Keratinocyte (primary cell): ENCODE data around the gene CELF2. TPM values are rescaled to one million over a fixed set of nuclear protein-coding genes. Genes with fewer than 3 reads are reported as not detected.

Experiments used
- DNase-seq: peaks from one replicate; pipeline ENCODE4 v3.0.0-alpha.2; 2011; ENCODE audit warnings: low read depth, missing footprints, low spot score
- FAIRE-seq: peaks from 2 replicates; lab custom pipeline; 2011; peaks lifted over from hg19 to GRCh38; lab: Jason Lieb, UNC
- H2AFZ ChIP-seq: 2 replicates; pipeline ENCODE4 v1.6.0; 2012; ENCODE audit warnings: low read length, control low read depth, inconsistent platforms; ENCODE audit not compliant: control insufficient read depth
- H3K27ac ChIP-seq: 2 replicates; pipeline ENCODE4 v1.5.1; 2011; ENCODE audit warnings: low read length; ENCODE audit not compliant: control insufficient read depth, insufficient read depth
- H3K27me3 ChIP-seq: 3 replicates; pipeline ENCODE4 v1.6.0; 2011; ENCODE audit warnings: low read length; ENCODE audit not compliant: control insufficient read depth, insufficient read depth; ENCODE audit errors: extremely low read depth
- H3K36me3 ChIP-seq, 2 experiments: 2 replicates in 1 of 2; 3 replicates in 1 of 2; pipeline ENCODE4 v1.5.1; 2011; ENCODE audit warnings: low read length in 2 of 2, mild to moderate bottlenecking in 1 of 2; ENCODE audit not compliant: control insufficient read depth in 2 of 2, insufficient read depth in 2 of 2; ENCODE audit errors: extremely low read depth in 1 of 2
- H3K4me1 ChIP-seq: 3 replicates; pipeline ENCODE4 v1.5.1; 2011; ENCODE audit warnings: low read length; ENCODE audit not compliant: control insufficient read depth, insufficient read depth; ENCODE audit errors: extremely low read depth
- H3K4me2 ChIP-seq: 3 replicates; pipeline ENCODE4 v1.6.0; 2011; ENCODE audit warnings: low read depth, low read length; ENCODE audit not compliant: control insufficient read depth, insufficient read depth; ENCODE audit errors: extremely low read depth
- H3K4me3 ChIP-seq, 3 experiments: fragments of 200-600 bp in 1 of 3; sonication (generic) in 1 of 3; 2 replicates in 2 of 3; 3 replicates in 1 of 3; pipeline ENCODE4 v1.5.1; 2011 to 2016; ENCODE audit warnings: low read length in 3 of 3, mild to moderate bottlenecking in 3 of 3, control low read depth in 2 of 3, inconsistent platforms in 1 of 3, low read depth in 1 of 3, mixed read lengths in 1 of 3, mixed run types in 1 of 3, moderate library complexity in 1 of 3; ENCODE audit not compliant: control insufficient read depth in 2 of 3, insufficient read depth in 2 of 3; ENCODE audit errors: extremely low read depth in 1 of 3
- H3K79me2 ChIP-seq: 2 replicates; pipeline ENCODE4 v1.6.0; 2012; ENCODE audit warnings: low read length; ENCODE audit not compliant: control insufficient read depth, insufficient read depth
- H3K9ac ChIP-seq: 3 replicates; pipeline ENCODE4 v1.6.0; 2011; ENCODE audit warnings: low read length; ENCODE audit not compliant: control insufficient read depth, insufficient read depth; ENCODE audit errors: extremely low read depth
- H3K9me1 ChIP-seq: 3 replicates; pipeline ENCODE4 v1.6.0; 2011; ENCODE audit warnings: low read length; ENCODE audit not compliant: control insufficient read depth, insufficient read depth; ENCODE audit errors: extremely low read depth
- H3K9me3 ChIP-seq: 2 replicates; pipeline ENCODE4 v1.5.1; 2012; ENCODE audit warnings: low read depth, low read length; ENCODE audit not compliant: control insufficient read depth
- H4K20me1 ChIP-seq: 3 replicates; pipeline ENCODE4 v1.6.0; 2011; ENCODE audit warnings: low read length; ENCODE audit not compliant: control insufficient read depth, insufficient read depth; ENCODE audit errors: extremely low read depth
- EZH2 ChIP-seq: IDR thresholded peaks from one replicate; pipeline ENCODE4 v1.6.1; 2012; ENCODE audit warnings: inconsistent platforms, mild to moderate bottlenecking, low read length, moderate library complexity
- dilution Hi-C: fragments of 300-500 bp; cut with MboI; formaldehyde crosslinking; loops from one replicate; pipeline ENCODE4 v1.7.0; 2020; ENCODE audit warnings: low sequenced_read_pairs; ENCODE audit not compliant: extremely low pct_ligation_motif_present
- polyA plus RNA-seq, 5 experiments: library from polyadenylated mRNA; depleted of rRNA in 3 of 5; stranded (reverse) in 3 of 5; stranded (forward) in 1 of 5; unstranded in 1 of 5; fragments of >200 nt; gene quantifications; 1 replicate in 1 of 5; 2 replicates in 3 of 5; 3 replicates in 1 of 5; pipeline versions ENCODE4 v1.2.1 to v1.2.3, GENCODE V29; 2011 to 2012; ENCODE audit warnings: missing spikeins in 2 of 5, low read depth in 1 of 5, low replicate concordance in 1 of 5
- TF ChIP-seq, protein P1 (sequence below), 3 experiments: IDR thresholded peaks in 1 of 3; conservative IDR thresholded peaks in 1 of 3; optimal IDR thresholded peaks in 1 of 3; 2 replicates in 2 of 3; 3 replicates in 1 of 3; pipeline versions ENCODE3 to v1.5.1; 2011; ENCODE audit warnings: low read length in 3 of 3, mild to moderate bottlenecking in 3 of 3, moderate library complexity in 2 of 3, control low read depth in 1 of 3, inconsistent platforms in 1 of 3; ENCODE audit not compliant: insufficient read depth in 2 of 3; ENCODE audit errors: extremely low read depth in 1 of 3

Gene CELF2
- polyA plus RNA-seq, 1 donor (not counting 4 experiments of a cell fraction or from before 2014, with no cell fraction given), result 9.8 TPM

DNA sequence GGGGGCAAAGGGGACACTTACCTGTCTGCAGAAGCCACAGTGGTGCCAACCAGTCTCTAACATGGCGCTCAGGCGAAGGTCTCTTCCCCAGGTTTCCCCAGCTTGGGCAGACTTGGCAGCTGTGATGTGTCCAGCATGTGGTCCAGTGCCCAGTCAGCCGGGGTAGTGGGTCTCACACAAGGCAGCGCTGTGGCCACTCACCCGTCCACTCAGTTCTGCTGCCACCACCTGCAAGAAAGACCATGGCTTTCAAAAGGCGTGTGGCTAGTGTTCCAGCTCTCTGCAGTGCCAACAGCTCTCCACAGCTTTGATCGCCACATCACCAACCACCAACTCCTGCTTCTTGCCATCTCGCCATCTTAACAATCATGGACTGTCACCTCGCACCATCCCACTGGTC, 334.1 kb downstream of the CELF2 start:
- no peak for FAIRE-seq
- H3K79me2 ChIP-seq, result no peaks in the 10 kb centered on the region
- no peak overlapping the region for H3K4me3 ChIP-seq
- no peaks in the 10 kb centered on the region for H4K20me1 ChIP-seq
- H2AFZ ChIP-seq, result no peak overlapping the region
- DNase-seq, result no peak
- H3K4me1 ChIP-seq, result no peaks in the 10 kb centered on the region
- TF ChIP-seq, protein P1, sequence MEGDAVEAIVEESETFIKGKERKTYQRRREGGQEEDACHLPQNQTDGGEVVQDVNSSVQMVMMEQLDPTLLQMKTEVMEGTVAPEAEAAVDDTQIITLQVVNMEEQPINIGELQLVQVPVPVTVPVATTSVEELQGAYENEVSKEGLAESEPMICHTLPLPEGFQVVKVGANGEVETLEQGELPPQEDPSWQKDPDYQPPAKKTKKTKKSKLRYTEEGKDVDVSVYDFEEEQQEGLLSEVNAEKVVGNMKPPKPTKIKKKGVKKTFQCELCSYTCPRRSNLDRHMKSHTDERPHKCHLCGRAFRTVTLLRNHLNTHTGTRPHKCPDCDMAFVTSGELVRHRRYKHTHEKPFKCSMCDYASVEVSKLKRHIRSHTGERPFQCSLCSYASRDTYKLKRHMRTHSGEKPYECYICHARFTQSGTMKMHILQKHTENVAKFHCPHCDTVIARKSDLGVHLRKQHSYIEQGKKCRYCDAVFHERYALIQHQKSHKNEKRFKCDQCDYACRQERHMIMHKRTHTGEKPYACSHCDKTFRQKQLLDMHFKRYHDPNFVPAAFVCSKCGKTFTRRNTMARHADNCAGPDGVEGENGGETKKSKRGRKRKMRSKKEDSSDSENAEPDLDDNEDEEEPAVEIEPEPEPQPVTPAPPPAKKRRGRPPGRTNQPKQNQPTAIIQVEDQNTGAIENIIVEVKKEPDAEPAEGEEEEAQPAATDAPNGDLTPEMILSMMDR (optimal IDR thresholded peaks at IDR 0.05 in 1 of 3, IDR thresholded peaks at IDR 0.05 in 1 of 3, conservative IDR thresholded peaks at IDR 0.05 in 1 of 3; ENCODE audit: extremely low read depth in 1 of 3, insufficient read depth in 2 of 3, low read length in 3 of 3), result no peak
- no peak for TF ChIP-seq EZH2
- H3K36me3 ChIP-seq, result no peaks in the 10 kb centered on the region
- dilution Hi-C loops, result no loop called here
- no peak overlapping the region for H3K9ac ChIP-seq
- no peaks in the 10 kb centered on the region for H3K9me1 ChIP-seq
- H3K27ac ChIP-seq, result no peak overlapping the region
- no peaks in the 10 kb centered on the region for H3K27me3 ChIP-seq
- H3K4me2 ChIP-seq, result no peak overlapping the region
- no peaks in the 10 kb centered on the region for H3K9me3 ChIP-seq

DNA sequence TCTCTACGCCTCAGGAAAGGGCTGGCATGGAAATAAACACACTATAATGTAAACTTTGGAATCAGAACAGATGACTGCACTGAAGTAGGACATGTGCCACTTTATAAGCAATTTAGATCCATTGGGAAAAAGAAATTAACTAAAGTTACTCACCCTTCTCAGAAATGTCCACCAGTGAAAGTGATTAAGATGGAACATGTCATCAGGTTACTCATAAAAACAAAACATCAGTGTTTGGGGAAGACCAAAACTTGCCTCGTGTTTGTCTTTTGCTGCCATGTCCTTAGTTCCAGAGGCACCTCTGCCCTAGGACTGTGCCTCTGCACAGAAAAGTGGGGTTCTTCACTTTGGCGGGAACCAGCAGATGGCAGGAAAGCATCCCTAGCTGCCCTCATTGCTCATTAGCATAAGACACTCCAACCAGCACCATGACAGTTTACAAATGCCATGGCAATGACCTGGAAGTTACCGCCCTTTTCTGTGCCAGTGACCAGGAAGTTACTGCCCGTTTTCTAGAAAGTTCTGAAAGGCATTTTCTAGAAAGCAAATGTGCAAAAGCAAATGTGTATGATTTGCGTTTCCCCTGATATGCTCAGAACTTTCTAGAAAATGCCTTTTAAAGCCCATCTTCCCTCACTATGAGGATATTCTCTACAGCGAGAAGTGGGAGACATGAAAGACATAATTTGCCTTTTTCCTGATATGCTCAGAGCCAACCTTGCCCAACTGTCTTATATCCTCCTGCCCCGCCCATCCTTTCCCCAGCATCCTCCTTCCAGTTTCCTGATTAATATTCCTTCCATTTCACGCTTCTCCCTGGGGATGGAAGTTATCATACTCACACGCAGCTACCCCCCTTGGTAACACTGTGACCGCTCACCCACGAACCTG, 335.6 kb downstream of the CELF2 start:
- TF ChIP-seq, protein P1 (optimal IDR thresholded peaks at IDR 0.05 in 1 of 3, IDR thresholded peaks at IDR 0.05 in 1 of 3, conservative IDR thresholded peaks at IDR 0.05 in 1 of 3; ENCODE audit: extremely low read depth in 1 of 3, insufficient read depth in 2 of 3, low read length in 3 of 3), result no peak
- no peak for TF ChIP-seq EZH2
- no peak for FAIRE-seq
- H3K27me3 ChIP-seq, result no peaks in the 10 kb centered on the region

More for the DNA sequence above, 335.6 kb downstream of the CELF2 start:
- Histone ChIP-seq H4K20me1 (no peaks in the 10 kb centered on the region), H3K9me3 (no peaks in the 10 kb centered on the region), H2AFZ (no peak overlapping the region), H3K4me3 (no peak overlapping the region), H3K4me2 (no peak overlapping the region), H3K9me1 (no peaks in the 10 kb centered on the region), H3K4me1 (no peaks in the 10 kb centered on the region), H3K9ac (no peak overlapping the region), H3K27ac (no peak overlapping the region), H3K79me2 (no peaks in the 10 kb centered on the region), H3K36me3 (no peaks in the 10 kb centered on the region)
- no peak for DNase-seq
- dilution Hi-C loops, result no loop called here
